HepG2 (cell line): Measurements from ENCODE around the gene PEMT. TPM values are rescaled to one million over a fixed set of nuclear protein-coding genes. Genes with fewer than 3 reads are reported as not detected.

Source experiments
- ARHGAP35 ChIP-seq: sonication (generic); formaldehyde crosslinking; IDR thresholded peaks from 2 replicates; pipeline ENCODE4 v1.9.0; 2022; ENCODE audit warnings: mild to moderate bottlenecking, inconsistent platforms, moderate library complexity, missing genetic modification reagents, borderline replicate concordance
- CENPX ChIP-seq: sonication (generic); formaldehyde crosslinking; IDR thresholded peaks from 2 replicates; pipeline ENCODE4 v1.9.0; 2021; ENCODE audit warnings: mild to moderate bottlenecking, missing genetic modification reagents, moderate library complexity
- CHCHD3 ChIP-seq: sonication (generic); formaldehyde crosslinking; IDR thresholded peaks from 2 replicates; pipeline ENCODE4 v1.8.0; 2022; ENCODE audit warnings: mild to moderate bottlenecking, missing genetic modification reagents, moderate library complexity
- KAT7 ChIP-seq: IDR thresholded peaks from 2 replicates; pipeline ENCODE4 v1.6.1; 2018; ENCODE audit warnings: borderline replicate concordance, missing compliant biosample characterization
- KDM5A ChIP-seq: fragments of 200-600 bp; sonication (generic); IDR thresholded peaks from 2 replicates; pipeline ENCODE4 v1.7.0; 2018; ENCODE audit warnings: antibody characterized with exemption, mild to moderate bottlenecking, low read length, borderline replicate concordance
- LCORL ChIP-seq, 2 experiments: fragments of 450-650 bp in 1 of 2; sonication (generic) in 1 of 2; formaldehyde crosslinking in 1 of 2; IDR thresholded peaks; 2 replicates each; pipeline versions ENCODE4 v1.5.0 to v1.6.1; 2017 to 2020; ENCODE audit warnings: antibody characterized with exemption in 1 of 2, missing genetic modification reagents in 1 of 2
- MIER3 ChIP-seq: IDR thresholded peaks from 2 replicates; pipeline ENCODE4 v1.6.1; 2016; ENCODE audit warnings: missing compliant biosample characterization, borderline replicate concordance
- RBFOX2 ChIP-seq: fragments of 200-400 bp; formaldehyde crosslinking; IDR thresholded peaks from 2 replicates; pipeline ENCODE4 v1.6.1; 2017; ENCODE audit warnings: low read depth, mild to moderate bottlenecking, low read length
- RFX1 ChIP-seq: fragments of 450-650 bp; IDR thresholded peaks from 2 replicates; pipeline ENCODE4 v1.6.1; 2017
- TBL1XR1 ChIP-seq: fragments of 150-350 bp; IDR thresholded peaks from 2 replicates; pipeline ENCODE4 v1.6.1; 2014; ENCODE audit warnings: borderline replicate concordance, low read length; ENCODE audit not compliant: partially characterized antibody
- ZNF20 ChIP-seq: sonication (generic); formaldehyde crosslinking; IDR thresholded peaks from 2 replicates; pipeline ENCODE4 v1.4.0; 2020; ENCODE audit warnings: mild to moderate bottlenecking, moderate library complexity, missing genetic modification reagents
- ZNF264 ChIP-seq: sonication (generic); formaldehyde crosslinking; IDR thresholded peaks from 2 replicates; pipeline ENCODE4 v1.4.0; 2020; ENCODE audit warnings: missing genetic modification reagents
- polyA plus RNA-seq, 8 experiments: library from polyadenylated mRNA; depleted of rRNA in 3 of 8; stranded (reverse) in 7 of 8; unstranded in 1 of 8; fragments of >200 nt; fragmentation: Illumina TruSeq in 4 of 8; extraction: Trizol in 4 of 8; gene quantifications; 2 replicates each; pipeline versions ENCODE4 v1.2.1 to v1.2.3, GENCODE V29; 2011 to 2016; ENCODE audit warnings: low read depth in 4 of 8, missing spikeins in 1 of 8, mixed read lengths in 1 of 8; ENCODE audit not compliant: insufficient read depth in 1 of 8
- total RNA-seq, 5 experiments: library from RNA; depleted of rRNA; stranded (reverse); fragments of >200 nt; fragmentation: Illumina TruSeq; extraction: Trizol; gene quantifications; 2 replicates each; pipeline ENCODE4 v1.2.3, GENCODE V29; 2016; ENCODE audit warnings: low read depth in 1 of 5
- TF ChIP-seq, protein P1 (sequence below): sonication (generic); formaldehyde crosslinking; IDR thresholded peaks from 2 replicates; pipeline ENCODE4 v1.5.1; 2020; ENCODE audit warnings: mild to moderate bottlenecking, missing genetic modification reagents, moderate library complexity
- TF ChIP-seq, protein P2 (sequence below): sonication (generic); formaldehyde crosslinking; IDR thresholded peaks from 2 replicates; pipeline ENCODE4 v1.8.1; 2023; ENCODE audit warnings: mild to moderate bottlenecking, moderate library complexity, missing genetic modification reagents
- TF ChIP-seq, protein P3 (sequence below): sonication (generic); formaldehyde crosslinking; IDR thresholded peaks from 2 replicates; pipeline ENCODE4 v1.4.0; 2020; ENCODE audit warnings: mild to moderate bottlenecking, missing genetic modification reagents, borderline replicate concordance
- TF ChIP-seq, protein P4 (sequence below): sonication (generic); formaldehyde crosslinking; IDR thresholded peaks from 2 replicates; pipeline ENCODE4 v1.5.0; 2020; ENCODE audit warnings: missing genetic modification reagents
- TF ChIP-seq, protein P5 (sequence below): sonication (generic); formaldehyde crosslinking; IDR thresholded peaks from 2 replicates; pipeline ENCODE4 v1.4.0; 2020; ENCODE audit warnings: mild to moderate bottlenecking, low read depth, missing genetic modification reagents
- TF ChIP-seq, protein P6 (sequence below): sonication (generic); formaldehyde crosslinking; IDR thresholded peaks from 2 replicates; pipeline ENCODE4 v1.8.0; 2022; ENCODE audit warnings: mild to moderate bottlenecking, missing genetic modification reagents

The PEMT gene
- total and polyA plus RNA-seq, 2 of the 13 experiments (the other 11 are each of a cell fraction or from before 2014, with no cell fraction given) = 31.7 to 43.6 TPM

DNA sequence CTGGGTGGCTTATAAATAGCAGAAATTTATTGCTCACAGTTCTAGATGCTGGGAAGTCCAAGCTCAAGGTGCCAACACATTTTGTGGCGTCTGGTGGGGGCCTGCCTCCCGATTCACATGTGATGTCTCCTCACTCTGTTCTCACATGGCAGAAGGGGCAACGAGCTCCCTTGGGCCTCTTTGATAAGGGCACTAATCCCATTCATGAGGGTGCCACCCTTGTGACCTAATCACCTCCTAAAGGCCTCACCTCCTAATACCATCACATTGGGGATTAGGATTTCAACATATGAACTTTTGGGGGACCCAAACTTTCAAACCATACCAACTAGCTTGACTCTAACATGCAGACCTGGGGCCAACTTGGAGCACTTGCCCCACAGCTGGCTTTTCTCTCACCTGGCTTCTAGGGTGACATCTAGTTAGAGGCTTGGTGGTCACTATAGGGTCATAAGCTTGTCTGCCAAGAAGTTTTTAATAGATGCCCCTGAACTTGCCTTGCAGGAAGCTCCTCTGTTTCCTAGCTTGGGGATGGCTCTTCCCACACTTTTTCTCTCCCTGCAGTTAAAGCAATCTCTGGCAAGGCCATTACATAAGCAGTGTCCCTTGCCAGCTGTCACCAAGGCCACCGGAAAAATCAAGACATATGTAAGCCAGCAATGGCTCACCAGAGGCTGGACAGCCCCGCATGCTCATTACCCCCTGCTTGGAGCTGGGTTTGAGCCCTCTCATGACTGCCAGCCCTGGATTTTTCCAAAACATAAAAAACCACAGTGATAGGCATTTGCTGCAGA, 123.1 kb downstream of the PEMT start (continued):
- TF ChIP-seq LCORL (IDR thresholded peaks at IDR 0.05) (no peak), LCORL (CRISPR knock-in tag; IDR thresholded peaks at IDR 0.05) (no peak), ZNF264 (CRISPR knock-in tag) (peak; percentile 96), MIER3 (CRISPR knock-in tag) (no peak), KAT7 (no peak), RFX1 (no peak), ARHGAP35 (no peak), TBL1XR1 (no peak), CENPX (CRISPR knock-in tag) (no peak), CHCHD3 (CRISPR knock-in tag) (no peak), ZNF20 (CRISPR knock-in tag) (no peak), RBFOX2 (no peak), KDM5A (no peak)
- TF ChIP-seq, protein P1, sequence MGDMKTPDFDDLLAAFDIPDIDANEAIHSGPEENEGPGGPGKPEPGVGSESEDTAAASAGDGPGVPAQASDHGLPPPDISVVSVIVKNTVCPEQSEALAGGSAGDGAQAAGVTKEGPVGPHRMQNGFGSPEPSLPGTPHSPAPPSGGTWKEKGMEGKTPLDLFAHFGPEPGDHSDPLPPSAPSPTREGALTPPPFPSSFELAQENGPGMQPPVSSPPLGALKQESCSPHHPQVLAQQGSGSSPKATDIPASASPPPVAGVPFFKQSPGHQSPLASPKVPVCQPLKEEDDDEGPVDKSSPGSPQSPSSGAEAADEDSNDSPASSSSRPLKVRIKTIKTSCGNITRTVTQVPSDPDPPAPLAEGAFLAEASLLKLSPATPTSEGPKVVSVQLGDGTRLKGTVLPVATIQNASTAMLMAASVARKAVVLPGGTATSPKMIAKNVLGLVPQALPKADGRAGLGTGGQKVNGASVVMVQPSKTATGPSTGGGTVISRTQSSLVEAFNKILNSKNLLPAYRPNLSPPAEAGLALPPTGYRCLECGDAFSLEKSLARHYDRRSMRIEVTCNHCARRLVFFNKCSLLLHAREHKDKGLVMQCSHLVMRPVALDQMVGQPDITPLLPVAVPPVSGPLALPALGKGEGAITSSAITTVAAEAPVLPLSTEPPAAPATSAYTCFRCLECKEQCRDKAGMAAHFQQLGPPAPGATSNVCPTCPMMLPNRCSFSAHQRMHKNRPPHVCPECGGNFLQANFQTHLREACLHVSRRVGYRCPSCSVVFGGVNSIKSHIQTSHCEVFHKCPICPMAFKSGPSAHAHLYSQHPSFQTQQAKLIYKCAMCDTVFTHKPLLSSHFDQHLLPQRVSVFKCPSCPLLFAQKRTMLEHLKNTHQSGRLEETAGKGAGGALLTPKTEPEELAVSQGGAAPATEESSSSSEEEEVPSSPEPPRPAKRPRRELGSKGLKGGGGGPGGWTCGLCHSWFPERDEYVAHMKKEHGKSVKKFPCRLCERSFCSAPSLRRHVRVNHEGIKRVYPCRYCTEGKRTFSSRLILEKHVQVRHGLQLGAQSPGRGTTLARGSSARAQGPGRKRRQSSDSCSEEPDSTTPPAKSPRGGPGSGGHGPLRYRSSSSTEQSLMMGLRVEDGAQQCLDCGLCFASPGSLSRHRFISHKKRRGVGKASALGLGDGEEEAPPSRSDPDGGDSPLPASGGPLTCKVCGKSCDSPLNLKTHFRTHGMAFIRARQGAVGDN (CRISPR knock-in tag) = no peak
- TF ChIP-seq, protein P2, sequence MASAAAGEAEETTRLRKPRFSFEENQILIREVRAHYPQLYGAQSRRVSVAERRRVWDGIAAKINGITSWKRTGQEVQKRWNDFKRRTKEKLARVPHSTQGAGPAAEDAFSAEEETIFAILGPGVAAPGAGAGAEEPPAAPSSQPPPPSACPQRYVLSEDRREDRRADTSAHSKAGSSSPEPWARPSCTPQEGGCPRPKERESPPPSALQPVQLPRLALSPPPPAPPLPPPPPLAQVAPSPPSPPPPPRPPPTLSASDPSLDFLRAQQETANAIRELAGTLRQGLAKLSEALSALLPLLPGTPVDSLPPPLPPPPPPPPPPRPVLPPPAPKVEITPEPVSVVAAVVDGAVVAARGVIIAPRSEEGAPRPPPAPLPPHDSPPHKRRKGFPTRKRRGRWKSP (CRISPR knock-in tag) = no peak
- TF ChIP-seq, protein P3, sequence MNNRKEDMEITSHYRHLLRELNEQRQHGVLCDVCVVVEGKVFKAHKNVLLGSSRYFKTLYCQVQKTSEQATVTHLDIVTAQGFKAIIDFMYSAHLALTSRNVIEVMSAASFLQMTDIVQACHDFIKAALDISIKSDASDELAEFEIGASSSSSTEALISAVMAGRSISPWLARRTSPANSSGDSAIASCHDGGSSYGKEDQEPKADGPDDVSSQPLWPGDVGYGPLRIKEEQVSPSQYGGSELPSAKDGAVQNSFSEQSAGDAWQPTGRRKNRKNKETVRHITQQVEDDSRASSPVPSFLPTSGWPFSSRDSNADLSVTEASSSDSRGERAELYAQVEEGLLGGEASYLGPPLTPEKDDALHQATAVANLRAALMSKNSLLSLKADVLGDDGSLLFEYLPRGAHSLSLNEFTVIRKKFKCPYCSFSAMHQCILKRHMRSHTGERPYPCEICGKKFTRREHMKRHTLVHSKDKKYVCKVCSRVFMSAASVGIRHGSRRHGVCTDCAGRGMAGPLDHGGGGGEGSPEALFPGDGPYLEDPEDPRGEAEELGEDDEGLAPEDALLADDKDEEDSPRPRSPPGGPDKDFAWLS (CRISPR knock-in tag) = no peak
- TF ChIP-seq, protein P4, sequence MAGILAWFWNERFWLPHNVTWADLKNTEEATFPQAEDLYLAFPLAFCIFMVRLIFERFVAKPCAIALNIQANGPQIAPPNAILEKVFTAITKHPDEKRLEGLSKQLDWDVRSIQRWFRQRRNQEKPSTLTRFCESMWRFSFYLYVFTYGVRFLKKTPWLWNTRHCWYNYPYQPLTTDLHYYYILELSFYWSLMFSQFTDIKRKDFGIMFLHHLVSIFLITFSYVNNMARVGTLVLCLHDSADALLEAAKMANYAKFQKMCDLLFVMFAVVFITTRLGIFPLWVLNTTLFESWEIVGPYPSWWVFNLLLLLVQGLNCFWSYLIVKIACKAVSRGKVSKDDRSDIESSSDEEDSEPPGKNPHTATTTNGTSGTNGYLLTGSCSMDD (CRISPR knock-in tag) = no peak
- TF ChIP-seq, protein P5, sequence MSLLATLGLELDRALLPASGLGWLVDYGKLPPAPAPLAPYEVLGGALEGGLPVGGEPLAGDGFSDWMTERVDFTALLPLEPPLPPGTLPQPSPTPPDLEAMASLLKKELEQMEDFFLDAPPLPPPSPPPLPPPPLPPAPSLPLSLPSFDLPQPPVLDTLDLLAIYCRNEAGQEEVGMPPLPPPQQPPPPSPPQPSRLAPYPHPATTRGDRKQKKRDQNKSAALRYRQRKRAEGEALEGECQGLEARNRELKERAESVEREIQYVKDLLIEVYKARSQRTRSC (CRISPR knock-in tag) = no peak
- TF ChIP-seq, protein P6, sequence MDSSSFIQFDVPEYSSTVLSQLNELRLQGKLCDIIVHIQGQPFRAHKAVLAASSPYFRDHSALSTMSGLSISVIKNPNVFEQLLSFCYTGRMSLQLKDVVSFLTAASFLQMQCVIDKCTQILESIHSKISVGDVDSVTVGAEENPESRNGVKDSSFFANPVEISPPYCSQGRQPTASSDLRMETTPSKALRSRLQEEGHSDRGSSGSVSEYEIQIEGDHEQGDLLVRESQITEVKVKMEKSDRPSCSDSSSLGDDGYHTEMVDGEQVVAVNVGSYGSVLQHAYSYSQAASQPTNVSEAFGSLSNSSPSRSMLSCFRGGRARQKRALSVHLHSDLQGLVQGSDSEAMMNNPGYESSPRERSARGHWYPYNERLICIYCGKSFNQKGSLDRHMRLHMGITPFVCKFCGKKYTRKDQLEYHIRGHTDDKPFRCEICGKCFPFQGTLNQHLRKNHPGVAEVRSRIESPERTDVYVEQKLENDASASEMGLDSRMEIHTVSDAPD (CRISPR knock-in tag) = no peak
